ENCODE measurements around the gene PLK1. TPM values are rescaled to one million over a fixed set of nuclear protein-coding genes. Genes with fewer than 3 reads are reported as not detected.
"Not testable (repeated sequence)": the region's sequence is repeated elsewhere in the genome, so short reads cannot be mapped to it uniquely, and the experiment has no call there.

Gene PLK1
- total RNA-seq, 1 donor from 2014 or later = 6.3 TPM

- no peak for DNase-seq
These were observed 31.8 kb downstream of the PLK1 start for GRCh38 chr16:23710504-23710903.

- no peak for DNase-seq
These were observed 33.1 kb downstream of the PLK1 start for GRCh38 chr16:23711785-23712184.

- no peak for DNase-seq
These were observed 34.3 kb downstream of the PLK1 start, which contains the start of gene ERN2 for GRCh38 chr16:23712976-23713375. TSS of gene ERN2 (minus strand) at chr16:23713222. CDS start at chr16:23713187, 35 bp downstream.

GRCh38 chr16:23716484-23716883, 37.8 kb downstream of the PLK1 start:
- DNase-seq = no peak

GRCh38 chr16:23722613-23723240, 44.0 kb downstream of the PLK1 start:
- not testable (repeated sequence) for DNase-seq

- no peak for DNase-seq
These were observed 45.6 kb downstream of the PLK1 start for GRCh38 chr16:23724096-23724784.

- DNase-seq = no peak
These were observed 46.1 kb downstream of the PLK1 start for GRCh38 chr16:23724785-23725131.

GRCh38 chr16:23726710-23727109, 48.0 kb downstream of the PLK1 start:
- DNase-seq = no peak

GRCh38 chr16:23728112-23728477, 49.4 kb downstream of the PLK1 start:
- DNase-seq = no peak

- DNase-seq = no peak
These were observed 51.1 kb downstream of the PLK1 start for GRCh38 chr16:23729503-23730424.

- no peak for DNase-seq
These were observed 55.6 kb downstream of the PLK1 start for GRCh38 chr16:23734176-23734893.

GRCh38 chr16:23737423-23738028, 58.8 kb downstream of the PLK1 start:
- not testable (repeated sequence) for DNase-seq

- DNase-seq = no peak
These were observed 60.8 kb downstream of the PLK1 start for GRCh38 chr16:23739516-23739915.

Other genes starting within 250 kb of the PLK1 start
- 13.4 and 16.5 TPM in 2 replicates for gene COG7, start 225.7 kb upstream of the PLK1 start, total RNA-seq
- 32.1 and 41.4 TPM in 2 replicates for gene GGA2, start 168.4 kb upstream of the PLK1 start, total RNA-seq
- 27.4 and 36.1 TPM in 2 replicates for gene EARS2, start 121.5 kb upstream of the PLK1 start, total RNA-seq
- gene UBFD1, start 121.2 kb upstream of the PLK1 start, total RNA-seq = 105 and 132 TPM in 2 replicates
- 83.2 and 90.0 TPM in 2 replicates for gene NDUFAB1, start 82.6 kb upstream of the PLK1 start, total RNA-seq
- 7.5 and 9.4 TPM in 2 replicates for gene PALB2, start 37.6 kb upstream of the PLK1 start, total RNA-seq
- 81.2 and 93.4 TPM in 2 replicates for gene DCTN5, start 37.4 kb upstream of the PLK1 start, total RNA-seq
- not detected in 2 replicates for gene ERN2, start 34.3 kb downstream of the PLK1 start, total RNA-seq
- gene CHP2, start 76.1 kb downstream of the PLK1 start, total RNA-seq = not detected in 2 replicates
- not detected in 2 replicates for gene PRKCB, start 157.1 kb downstream of the PLK1 start, total RNA-seq